ENCODE results near the gene HYDIN. TPM values are rescaled to one million over a fixed set of nuclear protein-coding genes. Genes with fewer than 3 reads are reported as not detected.

The HYDIN gene
- total and polyA plus RNA-seq, 12 donors = 0.04 to 3.1 (median 1.8) TPM

DNA sequence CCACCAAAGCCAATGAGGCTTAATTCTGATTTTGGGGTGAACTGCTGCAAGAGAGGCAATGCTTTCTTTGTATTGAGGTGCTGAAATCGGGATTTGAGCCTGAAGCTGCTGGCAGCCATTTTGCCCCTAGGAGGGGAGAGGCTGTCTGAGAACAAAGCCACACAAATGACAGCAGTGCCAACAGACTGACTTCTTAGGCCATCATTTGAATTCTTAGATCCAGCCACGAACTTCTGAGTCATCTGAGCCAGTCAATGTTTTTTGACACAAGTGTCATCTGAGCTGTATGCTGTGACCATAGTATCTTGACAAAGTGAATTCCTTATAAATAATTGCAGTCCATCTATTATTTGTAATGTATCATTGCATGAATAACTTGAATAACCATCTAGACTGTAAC lies 29.0 kb downstream of the HYDIN start:
- ATAC-seq (no peak), DNase-seq (no peak)
- 48 to 51% methylated on average over 2 of the region's 2 CpGs for WGBS, 2 donors
- peaks cover 0 to 18% (median 6%) of the 10 kb centered on the region in 11 donors for H3K9me3 ChIP-seq
- no peak overlapping the region for H3K27ac ChIP-seq
- H3K36me3 ChIP-seq = no peaks in the 10 kb centered on the region
- no peaks in the 10 kb centered on the region for H3K27me3 ChIP-seq
- intact Hi-C loops (cut with DNase I) = no loop called here
- no peak overlapping the region for H3K4me3 ChIP-seq
- TF ChIP-seq, protein P1, sequence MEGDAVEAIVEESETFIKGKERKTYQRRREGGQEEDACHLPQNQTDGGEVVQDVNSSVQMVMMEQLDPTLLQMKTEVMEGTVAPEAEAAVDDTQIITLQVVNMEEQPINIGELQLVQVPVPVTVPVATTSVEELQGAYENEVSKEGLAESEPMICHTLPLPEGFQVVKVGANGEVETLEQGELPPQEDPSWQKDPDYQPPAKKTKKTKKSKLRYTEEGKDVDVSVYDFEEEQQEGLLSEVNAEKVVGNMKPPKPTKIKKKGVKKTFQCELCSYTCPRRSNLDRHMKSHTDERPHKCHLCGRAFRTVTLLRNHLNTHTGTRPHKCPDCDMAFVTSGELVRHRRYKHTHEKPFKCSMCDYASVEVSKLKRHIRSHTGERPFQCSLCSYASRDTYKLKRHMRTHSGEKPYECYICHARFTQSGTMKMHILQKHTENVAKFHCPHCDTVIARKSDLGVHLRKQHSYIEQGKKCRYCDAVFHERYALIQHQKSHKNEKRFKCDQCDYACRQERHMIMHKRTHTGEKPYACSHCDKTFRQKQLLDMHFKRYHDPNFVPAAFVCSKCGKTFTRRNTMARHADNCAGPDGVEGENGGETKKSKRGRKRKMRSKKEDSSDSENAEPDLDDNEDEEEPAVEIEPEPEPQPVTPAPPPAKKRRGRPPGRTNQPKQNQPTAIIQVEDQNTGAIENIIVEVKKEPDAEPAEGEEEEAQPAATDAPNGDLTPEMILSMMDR (IDR thresholded peaks at IDR 0.05) = no peak
- peaks cover 0 to 3% (median 0%) of the 10 kb centered on the region in 9 donors for H3K4me1 ChIP-seq

DNA sequence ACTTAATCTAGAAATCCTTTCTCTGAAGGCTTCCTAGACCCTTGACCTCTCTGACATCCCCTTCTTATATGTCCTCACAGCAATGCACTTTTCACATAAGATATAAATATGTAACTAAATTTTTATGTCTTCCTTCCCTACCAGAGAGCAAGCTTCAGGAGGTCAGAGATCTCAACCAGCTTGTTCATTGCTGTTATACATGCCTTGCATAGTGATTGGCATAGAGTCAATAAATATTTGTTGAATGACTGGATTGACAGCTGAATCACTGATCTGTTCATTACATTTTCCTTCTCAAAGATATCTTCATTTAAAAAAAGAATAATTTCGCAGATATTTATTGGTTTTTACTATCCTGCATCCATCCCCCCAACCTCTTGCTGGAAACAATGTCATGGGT lies 29.5 kb downstream of the HYDIN start:
- ATAC-seq (no peak), DNase-seq (no peak)
- Histone ChIP-seq H3K9me3 (peaks cover 0 to 18% (median 5%) of the 10 kb centered on the region in 11 donors), H3K4me3 (no peak overlapping the region), H3K4me1 (peaks cover 0 to 3% (median 0%) of the 10 kb centered on the region in 9 donors), H3K27ac (no peak overlapping the region), H3K27me3 (no peaks in the 10 kb centered on the region), H3K36me3 (no peaks in the 10 kb centered on the region)
- intact Hi-C loops (cut with DNase I) = no loop called here
- 75 to 79% methylated on average over 1 of the region's 1 CpG for WGBS, 2 donors
- TF ChIP-seq, protein P1 (IDR thresholded peaks at IDR 0.05) = no peak

DNA sequence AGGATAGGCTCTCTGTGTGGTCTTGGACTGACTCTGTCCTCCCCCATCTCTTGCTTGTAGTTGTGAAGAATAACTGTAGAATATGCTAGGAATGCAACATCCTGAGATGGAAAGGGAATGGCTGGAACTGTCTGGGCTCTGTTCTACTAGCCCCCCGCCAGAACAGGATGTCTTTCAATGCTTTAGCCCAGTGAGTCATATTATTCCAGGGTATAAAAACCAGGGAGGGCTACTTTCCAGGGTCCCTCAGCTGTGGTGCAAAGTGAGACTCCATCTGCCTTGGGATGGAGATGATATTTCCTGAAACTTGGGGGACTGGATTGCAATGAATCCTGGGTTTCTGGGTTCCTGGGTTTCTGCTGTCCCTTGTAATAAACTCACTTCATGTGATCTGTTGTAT lies 32.1 kb downstream of the HYDIN start:
- H3K36me3 ChIP-seq = no peaks in the 10 kb centered on the region
- TF ChIP-seq, protein P1 (IDR thresholded peaks at IDR 0.05) = no peak
- H3K9me3 ChIP-seq = peaks cover 0 to 18% (median 5%) of the 10 kb centered on the region in 11 donors
- no peaks in the 10 kb centered on the region for H3K27me3 ChIP-seq
- no peaks in the 10 kb centered on the region for H3K4me1 ChIP-seq
- intact Hi-C loops (cut with DNase I) = no loop called here
- ATAC-seq (no peak), DNase-seq (no peak)
- 58 to 64% methylated on average over 1 of the region's 1 CpG for WGBS, 2 donors
- no peak overlapping the region for H3K27ac ChIP-seq
- no peak overlapping the region for H3K4me3 ChIP-seq

DNA sequence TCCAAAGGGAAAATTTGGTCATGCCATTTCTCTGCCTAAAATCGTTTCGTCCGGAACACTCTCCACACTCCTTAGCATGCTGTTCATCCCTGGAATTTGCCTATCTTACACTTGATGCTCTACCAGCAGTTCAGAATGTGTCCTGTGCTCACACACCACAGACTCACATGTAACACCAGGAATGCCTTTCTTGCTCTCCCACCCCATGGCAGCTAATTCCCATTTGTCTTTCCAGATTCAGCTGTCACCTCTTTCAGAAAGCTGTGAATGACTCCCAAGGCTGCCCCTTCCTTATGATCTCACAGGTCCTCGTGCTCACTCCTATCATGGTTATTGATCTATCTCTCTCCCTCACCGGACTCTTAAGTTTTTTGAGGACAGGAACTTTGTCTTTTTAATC lies 38.1 kb downstream of the HYDIN start:
- Histone ChIP-seq H3K27ac (no peak overlapping the region), H3K4me1 (no peaks in the 10 kb centered on the region), H3K4me3 (no peak overlapping the region), H3K9me3 (no peaks in the 10 kb centered on the region), H3K27me3 (peaks cover 0 to 7% (median 0%) of the 10 kb centered on the region in 7 donors), H3K36me3 (no peaks in the 10 kb centered on the region)
- DNase-seq = no peak
- intact Hi-C loops (cut with DNase I) = no loop called here
- 49 to 52% methylated on average over 5 of the region's 5 CpGs for WGBS, 2 donors
- TF ChIP-seq, protein P1 (IDR thresholded peaks at IDR 0.05) = no peak
- ATAC-seq = no peak
